Measurements from ENCODE around the gene MYO1D.

DNA sequence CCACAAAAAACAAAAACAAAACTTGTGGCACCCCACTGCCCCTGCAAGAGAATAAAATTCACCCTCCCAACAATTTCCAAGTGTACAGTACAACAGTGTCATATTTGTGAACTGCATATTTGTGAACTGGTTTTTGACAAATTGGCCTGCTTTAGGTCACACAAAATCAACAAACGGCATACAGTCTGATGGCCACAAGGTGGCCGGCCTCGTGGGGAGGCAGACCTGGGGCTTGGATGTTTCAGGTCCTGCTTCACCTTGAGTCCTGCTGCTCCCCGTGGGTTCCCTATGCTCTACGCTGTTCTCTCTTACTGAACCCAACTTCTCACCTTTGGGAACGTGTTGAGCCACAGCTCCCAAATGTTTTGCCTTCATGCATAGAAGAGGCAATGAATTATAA, 287.9 kb downstream of the MYO1D start:
- TF ChIP-seq, protein P1, sequence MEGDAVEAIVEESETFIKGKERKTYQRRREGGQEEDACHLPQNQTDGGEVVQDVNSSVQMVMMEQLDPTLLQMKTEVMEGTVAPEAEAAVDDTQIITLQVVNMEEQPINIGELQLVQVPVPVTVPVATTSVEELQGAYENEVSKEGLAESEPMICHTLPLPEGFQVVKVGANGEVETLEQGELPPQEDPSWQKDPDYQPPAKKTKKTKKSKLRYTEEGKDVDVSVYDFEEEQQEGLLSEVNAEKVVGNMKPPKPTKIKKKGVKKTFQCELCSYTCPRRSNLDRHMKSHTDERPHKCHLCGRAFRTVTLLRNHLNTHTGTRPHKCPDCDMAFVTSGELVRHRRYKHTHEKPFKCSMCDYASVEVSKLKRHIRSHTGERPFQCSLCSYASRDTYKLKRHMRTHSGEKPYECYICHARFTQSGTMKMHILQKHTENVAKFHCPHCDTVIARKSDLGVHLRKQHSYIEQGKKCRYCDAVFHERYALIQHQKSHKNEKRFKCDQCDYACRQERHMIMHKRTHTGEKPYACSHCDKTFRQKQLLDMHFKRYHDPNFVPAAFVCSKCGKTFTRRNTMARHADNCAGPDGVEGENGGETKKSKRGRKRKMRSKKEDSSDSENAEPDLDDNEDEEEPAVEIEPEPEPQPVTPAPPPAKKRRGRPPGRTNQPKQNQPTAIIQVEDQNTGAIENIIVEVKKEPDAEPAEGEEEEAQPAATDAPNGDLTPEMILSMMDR (IDR thresholded peaks at IDR 0.05): peak in 1 of 6 experiments; percentile 13
- no peak for TF ChIP-seq POLR2A (IDR thresholded peaks at IDR 0.05)

Measured in adrenal gland (tissue), 5 donors.